SW 1271 (cell line): ENCODE results near the gene DHRSX.
"Not testable (repeated sequence)": the region's sequence is repeated elsewhere in the genome, so short reads cannot be mapped to it uniquely, and the experiment has no call there.

Experiments
- DNase-seq, 2 experiments: peaks; one replicate each; lab custom pipeline; 2025; lab: John Stamatoyannopoulos, UW

Gene DHRSX

DNA sequence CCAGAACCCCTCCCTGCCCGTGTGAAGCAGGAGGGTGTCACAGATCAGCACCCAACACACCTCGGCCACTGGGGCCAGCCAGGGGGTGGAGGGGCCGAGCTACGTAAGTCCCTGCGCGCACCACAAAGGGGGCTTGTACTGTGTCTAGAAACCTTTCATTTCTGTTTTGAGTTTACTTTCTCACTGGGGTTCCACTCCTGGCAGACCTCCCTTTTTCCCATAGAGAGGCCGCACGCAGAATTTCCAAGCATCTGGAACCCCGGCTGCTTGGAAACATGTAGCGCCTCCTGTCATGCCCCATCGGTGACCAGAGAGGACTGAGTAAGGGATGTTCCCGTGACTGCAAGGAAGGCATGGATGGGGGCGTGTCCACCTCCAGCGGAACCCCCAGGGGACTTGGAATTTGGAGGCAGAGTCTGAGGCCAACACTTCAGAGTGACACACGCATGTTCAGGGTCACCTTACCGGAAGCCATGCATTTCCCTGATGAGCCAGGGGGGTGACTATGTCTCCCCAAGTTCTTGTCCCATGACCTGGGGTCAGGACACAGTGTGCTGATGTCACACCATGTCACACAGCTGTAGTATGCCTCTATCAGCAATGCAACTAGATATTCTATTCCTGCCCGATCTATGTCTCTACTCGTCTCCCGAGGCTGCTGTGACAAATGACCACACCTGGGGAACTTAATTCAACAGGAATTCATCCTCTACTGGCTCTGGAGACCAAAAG lies 105.3 kb downstream of the DHRSX start:
- no peak for DNase-seq

DNA sequence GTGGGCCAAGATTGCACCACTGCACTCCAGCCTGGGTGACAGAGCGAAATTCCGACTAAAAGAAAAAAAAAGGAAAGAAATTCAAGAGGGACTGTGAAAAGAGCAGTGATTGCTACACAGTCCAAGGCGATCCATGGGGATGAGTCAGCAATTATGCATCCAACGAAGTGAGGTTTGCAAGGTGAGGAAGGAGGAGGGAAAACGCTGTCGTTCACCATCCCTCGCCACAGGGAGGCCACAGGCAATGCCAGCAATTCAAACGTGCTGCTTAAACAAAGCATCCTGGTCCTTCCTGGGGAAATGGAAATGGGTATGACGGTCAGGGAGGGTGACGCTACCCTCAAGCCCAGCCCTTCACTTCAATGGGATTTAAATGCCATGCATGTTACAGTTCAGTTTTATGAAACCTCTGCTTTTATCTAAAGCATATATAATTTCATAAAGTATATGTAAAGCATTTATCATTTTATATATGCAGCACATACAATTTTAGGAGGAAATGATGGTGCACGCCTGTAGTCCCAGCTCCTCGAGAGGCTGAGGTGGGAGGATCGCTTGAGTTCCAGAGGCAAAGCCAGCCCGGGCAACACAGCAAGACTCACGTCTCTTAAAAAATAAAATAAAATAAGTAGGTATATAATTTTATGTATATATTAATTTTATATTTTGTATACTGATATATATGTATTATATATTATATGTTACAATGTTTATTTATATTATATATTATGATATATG lies 108.7 kb downstream of the DHRSX start:
- DNase-seq, result no peak

DNA sequence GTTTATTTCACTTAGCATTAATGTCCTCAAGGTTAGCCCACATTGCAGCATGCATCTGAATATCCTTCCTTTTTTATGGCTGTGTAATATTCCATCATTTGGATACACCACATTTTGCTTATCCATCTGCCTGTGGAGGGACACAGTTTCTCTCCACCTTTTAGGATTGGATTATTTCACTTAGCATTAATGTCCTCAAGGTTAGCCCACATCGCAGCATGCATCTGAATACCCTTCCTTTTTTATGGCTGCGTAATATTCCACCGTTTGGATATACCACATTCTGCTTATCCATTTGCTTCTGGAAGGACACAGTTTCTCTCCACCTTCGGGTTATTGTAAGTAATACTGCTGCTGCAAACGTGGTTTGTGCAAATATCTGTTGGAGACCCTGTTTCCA lies 110.0 kb downstream of the DHRSX start:
- DNase-seq, result no peak

DNA sequence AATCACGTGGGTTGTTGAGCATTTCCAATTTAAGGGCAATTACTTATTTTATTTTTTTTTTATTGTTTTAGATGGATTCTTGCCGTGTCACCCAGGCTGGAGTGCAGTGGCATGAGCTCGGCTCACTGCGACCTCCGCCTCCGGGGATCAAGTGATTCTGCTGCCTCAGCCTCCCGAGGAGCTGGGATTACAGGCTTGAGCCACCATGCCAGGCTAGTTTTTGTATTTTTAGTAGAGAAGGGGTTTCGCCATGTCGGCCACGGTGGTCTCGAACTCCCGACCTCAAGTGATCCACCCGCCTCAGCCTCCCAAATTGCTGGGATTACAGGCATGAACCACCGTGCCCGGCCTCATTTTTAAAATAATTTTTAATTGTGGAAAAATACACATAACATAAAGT lies 111.0 kb downstream of the DHRSX start:
- not testable (repeated sequence) for DNase-seq

DNA sequence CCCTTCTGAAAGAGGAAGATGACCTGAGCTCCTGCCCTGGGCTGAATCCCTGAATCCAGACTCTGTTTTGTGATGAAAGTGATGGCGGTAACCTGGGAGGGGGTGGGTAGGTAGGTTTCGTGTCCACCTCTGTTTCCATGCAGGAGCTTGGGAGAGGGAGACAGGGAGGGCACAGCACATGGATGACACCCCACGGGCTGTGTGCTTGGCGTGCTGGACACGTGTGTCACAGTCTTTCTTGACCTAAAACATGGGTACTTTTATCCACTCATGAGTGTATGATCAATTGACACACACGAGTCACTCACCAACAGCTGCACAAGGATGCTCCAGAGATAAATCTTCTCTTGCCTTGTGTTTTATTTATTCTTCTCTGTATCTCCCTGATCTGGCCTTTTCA lies 111.5 kb downstream of the DHRSX start:
- no peak for DNase-seq

DNA sequence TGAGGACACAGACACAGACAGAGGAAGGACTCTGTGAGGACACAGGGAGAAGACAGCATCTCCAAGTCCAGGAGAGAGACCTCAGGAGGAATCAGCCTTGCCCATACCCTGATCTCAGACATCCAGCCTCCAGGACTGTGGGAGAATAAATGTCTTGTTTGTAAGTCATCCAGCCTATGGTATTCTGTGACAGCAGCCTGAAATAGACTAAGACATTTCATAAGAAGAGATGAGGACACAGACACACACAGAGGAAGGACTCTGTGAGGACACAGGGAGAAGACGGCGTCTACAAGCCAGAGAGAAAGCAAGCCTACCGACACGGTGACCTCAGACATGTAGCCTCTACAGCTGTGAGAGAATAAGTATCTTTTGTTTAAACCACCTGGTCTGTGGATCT lies 112.1 kb downstream of the DHRSX start:
- no peak for DNase-seq

- no peak for DNase-seq
Measured at GRCh38 chrX:2387614-2388239, 113.0 kb downstream of the DHRSX start.

GRCh38 chrX:2385224-2385623 lies 115.6 kb downstream of the DHRSX start:
- DNase-seq, result no peak

DNA sequence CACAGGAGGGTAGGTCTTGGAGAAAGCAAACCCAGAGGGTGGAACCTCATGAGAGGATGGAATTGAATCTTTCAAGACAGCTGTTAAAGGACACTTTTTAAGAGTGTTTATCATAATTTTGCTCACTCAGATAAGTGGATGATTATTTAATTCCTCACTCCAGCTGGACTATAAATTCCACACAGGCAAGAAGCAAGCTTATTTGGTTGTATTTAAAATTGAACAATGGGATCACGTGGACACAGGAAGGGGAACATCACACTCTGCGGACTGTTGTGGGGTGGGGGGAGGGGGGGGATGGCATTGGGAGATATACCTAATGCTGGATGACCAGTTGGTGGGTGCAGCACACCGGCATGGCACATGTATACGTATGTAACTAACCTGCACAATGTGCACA lies 116.3 kb downstream of the DHRSX start:
- no peak for DNase-seq

GRCh38 chrX:2383735-2384134 lies 117.0 kb downstream of the DHRSX start:
- DNase-seq, result no peak

DNA sequence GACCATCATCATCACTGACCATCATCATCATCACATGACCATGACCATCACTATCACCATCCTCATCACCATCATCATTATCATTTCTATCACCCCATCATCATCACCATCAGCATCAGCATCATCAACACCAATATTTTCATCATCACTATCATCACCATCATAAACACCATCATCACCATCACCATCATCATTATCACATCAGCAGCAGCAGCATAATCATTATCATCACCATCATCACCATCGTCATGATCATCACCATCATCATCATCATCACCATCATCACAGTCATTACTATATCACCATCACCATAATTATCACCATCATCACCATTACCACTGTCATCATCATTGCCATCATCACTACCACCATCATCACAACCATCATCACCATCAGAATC lies 117.6 kb downstream of the DHRSX start:
- DNase-seq, result no peak

GRCh38 chrX:2382433-2383048 lies 118.2 kb downstream of the DHRSX start:
- not testable (repeated sequence) for DNase-seq

DNA sequence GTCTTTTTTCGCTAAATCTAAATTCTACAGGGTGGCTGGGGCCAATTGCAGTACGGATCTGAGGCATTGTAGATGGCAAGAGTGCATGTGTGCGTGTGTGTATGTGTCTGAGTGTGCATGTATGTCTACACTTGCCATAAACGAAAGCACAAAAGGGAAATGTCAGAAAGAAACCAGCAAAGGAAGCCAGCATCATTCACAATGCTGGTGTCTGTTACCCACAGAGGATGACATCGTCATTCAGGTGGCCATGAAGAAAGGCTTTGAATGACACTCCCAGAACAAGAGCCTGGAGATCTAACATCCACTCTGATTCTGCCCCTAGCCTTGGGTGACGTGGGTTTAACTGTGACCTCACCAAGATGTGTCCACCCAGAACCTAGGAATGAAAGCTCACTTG lies 124.6 kb downstream of the DHRSX start:
- DNase-seq, result no peak

DNA sequence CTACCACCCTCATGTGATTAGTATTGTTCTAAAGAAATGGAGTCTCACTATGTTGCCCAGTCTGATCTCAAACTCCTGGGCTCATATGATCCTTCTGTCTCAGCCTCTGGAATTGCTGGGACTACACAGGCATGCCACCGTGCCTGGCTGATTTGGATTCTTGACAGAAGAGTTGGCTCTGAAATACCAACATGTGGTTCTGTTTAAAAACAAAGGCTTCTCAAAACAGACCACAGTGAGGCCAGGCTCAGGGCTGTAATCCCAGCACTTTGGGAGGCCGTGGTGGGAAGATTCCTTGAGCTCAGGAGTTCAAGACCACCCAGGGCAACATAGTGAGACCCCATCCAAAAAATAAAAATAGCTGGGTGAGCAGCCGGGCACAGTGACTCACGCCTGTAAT lies 126.7 kb downstream of the DHRSX start:
- no peak for DNase-seq

- DNase-seq, result no peak
Measured at GRCh38 chrX:2373615-2374014, 127.2 kb downstream of the DHRSX start.

DNA sequence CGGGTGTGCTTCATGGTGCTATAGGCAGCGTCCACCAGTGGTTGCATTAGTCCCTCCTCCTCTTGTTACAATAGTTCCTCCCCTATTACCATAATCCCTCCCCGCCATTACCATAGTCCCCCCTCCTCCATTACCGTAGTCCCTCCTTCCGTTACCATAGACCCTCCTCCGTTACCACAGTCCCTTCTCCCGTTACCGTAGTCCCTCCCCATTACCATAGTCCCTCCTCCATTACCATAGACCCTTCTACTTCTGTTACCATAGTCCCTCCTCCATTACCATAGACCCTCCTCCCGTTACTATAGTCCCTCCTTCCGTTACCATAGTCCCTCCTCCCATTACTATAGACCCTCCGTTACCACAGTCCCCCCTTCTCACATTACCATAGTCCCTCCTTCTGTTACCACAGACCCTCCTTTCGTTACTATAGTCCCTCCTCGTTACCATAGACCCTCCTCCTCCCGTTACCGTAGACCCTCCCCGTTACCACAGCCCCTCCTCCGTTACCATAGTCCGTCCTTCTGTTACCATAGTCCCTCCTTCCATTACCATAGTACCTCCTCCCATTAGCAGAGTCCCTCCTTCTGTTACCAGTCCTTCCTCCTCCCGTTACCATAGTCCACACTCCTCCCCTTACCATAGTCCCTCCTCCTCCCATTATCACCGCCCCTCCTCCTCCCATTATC lies 129.6 kb downstream of the DHRSX start:
- DNase-seq, result no peak

DNA sequence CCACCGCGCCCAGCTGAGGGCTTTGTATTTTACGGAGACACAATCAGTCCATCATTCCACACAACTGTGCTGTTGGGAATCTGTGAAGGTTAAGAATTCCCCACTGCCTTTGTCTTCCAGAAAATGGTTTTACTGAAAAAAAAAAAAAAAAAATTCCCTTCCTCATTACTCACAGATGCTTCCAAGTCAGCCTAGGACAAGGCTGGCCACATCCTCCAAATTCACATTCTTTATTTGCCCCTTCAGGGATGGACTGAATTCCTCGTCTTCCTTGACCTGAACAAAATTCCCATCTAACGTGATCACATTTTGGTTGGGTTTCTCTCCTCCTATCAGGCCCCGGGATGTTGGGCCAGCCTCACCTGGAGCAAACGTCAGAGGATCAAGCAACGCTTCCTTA lies 130.3 kb downstream of the DHRSX start:
- DNase-seq, result no peak

DNA sequence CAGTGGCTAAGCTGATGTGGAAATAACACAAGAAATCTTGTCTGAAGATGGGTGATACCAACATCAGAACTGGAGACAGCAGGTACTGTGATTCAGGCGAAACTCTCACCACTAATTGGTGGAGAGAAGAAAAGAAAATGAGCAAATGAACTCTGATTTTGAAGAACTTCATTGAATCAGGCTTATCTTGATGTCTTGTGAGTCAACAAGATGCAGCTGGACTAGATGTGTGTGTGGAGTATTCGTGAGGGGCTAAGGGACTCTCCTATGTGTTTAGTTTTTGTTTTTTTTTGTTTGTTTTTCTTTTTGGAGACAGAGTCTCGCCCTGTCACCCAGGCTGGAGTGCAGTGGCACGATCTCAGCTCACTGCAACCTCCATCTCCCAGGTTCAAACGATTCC lies 131.6 kb downstream of the DHRSX start:
- DNase-seq, result no peak

DNA sequence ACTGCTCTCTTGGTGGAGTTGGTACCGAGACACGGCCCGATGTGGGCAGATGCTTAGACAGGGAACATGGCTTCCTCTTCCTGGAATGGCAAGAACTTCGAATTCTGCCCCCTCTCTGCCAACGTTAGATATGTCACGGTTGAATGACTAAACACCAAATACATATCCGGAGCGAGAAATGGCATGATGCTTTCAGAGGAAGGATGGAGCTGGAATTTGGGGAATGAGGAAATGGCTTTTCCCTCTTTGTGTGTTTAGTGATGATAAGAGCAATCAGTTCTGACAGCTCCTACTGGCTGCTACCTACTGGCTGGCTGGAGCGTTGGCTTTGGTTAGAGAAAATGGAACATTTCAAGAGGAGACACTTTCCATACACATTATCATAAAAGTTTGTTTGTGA lies 140.0 kb downstream of the DHRSX start:
- no peak for DNase-seq

- not testable (repeated sequence) for DNase-seq
Measured at GRCh38 chrX:2359522-2359921, 141.3 kb downstream of the DHRSX start.

DNA sequence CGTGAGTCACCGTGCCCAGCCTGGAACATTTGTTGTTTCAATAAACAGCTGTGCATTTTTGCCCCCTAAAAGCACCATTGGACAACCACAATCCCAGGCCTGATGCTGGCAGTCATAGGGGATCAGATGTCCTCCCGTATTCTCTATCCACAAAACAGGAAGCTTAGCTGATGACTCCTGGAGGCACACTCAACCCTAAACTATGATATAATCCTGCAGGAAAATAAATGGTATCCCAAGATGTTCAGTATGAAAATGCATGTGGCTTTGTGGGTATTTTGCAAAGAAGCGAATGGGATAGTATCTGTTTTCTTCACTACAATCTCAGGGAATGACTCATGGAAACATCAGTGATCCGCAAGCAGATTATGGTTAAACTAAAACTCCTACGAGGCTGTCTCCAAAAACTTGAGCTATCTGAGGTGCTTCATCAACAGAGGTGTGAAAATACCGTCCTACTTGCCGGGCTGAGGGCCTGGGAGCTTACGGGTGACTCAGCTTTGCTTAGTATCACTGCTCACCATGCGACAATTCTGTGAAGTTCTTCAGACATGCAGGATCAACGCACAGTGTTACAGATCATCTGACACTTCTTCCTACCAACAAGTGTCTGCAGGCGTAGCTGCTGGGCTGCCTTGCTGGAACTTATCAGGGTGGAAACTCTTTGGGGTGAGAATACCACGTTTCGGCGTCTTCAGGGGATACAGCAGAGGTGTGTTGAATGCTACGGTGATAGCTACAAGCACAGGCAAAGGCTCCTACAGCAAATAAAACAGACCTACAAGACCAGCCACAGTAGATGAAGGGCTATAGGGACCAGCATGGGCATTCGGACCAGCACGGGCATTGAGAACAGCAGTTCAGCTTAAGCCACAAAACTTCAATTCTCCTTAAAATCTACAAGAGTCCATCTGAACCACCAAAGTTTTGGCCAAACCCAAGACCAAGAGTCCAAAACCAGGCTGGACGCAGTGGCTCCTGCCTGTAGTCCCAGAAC lies 148.5 kb downstream of the DHRSX start:
- no peak for DNase-seq
